HG03066 (cell line): ENCODE measurements around the gene SPINK6.

Experiments
- ATAC-seq: cut with Tn5 transposase; IDR thresholded peaks from one replicate; pipeline ENCODE4 v1.9.1; 2021; ENCODE audit warnings: low read depth; ENCODE audit not compliant: unreplicated experiment

The SPINK6 gene

DNA sequence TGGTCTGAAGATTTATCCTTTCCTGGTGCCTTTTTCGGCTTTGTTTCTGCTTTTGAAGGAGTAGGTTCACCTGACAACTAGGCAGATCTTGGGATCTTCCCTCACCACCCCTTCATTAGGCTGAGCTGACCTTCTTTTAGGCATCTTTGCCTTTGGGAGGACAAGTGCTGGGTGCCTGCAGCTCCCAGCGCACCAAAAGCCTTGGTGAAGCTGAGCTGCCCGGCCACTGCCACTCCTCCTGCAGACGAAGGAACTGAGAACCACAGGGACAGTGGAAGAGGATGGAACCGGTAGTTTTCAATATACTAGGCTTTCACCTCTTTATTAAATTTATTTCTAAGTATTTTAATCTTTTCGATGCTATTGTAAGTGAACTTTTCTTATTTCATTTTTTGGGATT lies 18.7 kb downstream of the SPINK6 start:
- ATAC-seq, result no peak

DNA sequence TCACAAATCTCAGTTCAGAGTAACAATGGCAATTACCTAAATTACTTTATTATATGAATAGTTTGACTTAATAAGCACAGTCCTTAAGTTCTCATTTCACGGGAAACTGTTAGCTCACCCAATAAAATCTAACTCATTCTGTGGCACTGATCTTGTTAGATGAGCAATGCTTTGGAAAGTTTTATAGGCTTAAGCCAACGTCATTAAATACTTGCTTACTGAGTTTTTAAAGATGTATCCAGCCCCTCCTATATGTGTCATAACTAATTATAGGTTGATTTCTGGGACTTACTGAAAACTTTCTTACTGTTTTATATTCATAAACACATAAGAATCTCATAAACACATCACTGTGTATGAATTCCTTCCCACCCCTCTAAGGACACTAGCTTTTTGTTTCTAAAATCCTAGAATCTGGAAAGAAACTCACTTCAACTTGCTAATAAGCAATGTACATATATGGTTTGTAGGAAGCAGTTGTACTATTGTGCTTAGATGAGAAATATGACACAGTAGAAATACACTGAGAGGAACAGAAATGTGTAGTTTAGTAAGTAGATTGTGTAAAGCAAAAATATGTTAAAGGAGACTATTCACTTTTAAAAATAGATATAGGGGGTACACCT lies 21.4 kb downstream of the SPINK6 start:
- no peak for ATAC-seq

DNA sequence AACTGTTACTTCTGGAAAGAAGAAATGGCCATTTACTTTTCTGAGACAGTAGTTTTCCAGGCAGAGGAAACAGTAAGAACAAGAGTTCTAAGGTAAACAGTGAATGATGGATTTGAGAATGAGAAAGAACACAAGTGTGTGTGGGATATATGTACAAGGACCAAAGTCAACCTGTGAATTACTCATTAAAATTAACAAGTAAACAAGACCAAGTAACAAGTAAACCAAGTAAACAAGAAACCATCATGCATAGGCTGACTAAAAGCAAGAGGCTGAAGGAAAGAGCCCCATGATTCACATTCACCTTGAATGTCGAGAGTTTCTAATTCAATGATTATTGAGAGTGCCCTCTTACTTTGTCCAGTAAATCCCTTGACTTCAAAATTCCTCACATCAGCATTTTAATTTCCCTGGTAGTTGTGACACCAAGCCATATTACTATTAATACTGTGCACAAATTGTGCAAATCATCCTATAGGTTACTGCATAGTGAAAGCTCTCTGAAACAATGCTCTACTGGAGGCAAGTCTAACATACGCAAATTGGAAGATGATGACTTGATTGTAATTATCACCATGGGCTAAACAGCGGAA lies 25.6 kb downstream of the SPINK6 start:
- no peak for ATAC-seq

GRCh38 chr5:148229840-148230239 lies 27.0 kb downstream of the SPINK6 start:
- no peak for ATAC-seq

DNA sequence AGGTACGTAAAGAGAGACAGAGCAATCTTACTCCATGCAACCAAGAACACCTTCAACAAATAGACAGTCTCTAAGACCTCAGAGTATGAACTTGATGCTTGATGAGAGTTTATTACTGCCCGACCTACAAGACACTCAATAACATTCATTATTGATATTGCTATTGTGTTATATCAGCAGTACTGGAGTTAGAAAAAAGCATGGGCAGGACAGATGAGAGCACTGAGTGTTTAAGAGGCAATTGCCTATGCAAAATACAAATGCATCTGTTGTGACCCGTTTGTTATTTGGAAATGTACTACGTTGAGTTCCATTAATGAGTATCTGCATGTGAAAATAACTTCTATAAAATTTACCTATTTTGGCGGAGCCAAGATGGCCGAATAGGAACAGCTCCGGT lies 27.4 kb downstream of the SPINK6 start:
- ATAC-seq, result no peak

DNA sequence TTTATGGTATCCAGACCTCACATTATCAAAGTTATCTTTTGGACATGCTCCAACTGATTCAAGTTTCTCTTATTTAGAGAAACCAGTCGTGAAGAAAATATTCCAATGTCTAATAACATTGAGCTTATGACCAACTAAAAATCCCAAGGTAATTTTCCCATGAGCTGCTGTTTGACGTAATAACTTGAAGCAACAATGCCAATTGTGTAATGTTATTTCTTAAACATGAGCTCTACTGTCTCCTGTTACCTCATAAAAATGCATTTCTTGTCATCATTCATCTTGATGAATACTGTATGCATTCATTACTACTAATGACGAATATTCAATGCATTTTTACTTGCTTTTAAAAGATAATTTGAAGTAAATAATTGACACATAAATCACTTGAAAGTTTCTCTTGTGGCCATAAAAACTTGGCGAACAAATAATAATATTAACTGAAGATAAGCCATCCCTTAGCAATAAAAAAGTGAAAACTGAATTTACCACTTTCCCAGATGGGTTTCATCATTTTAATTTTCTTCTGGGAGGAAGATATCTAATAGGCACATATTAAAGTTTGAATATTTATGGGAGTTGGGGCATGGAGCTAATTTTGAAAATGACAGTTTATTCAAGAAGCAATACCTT lies 35.1 kb downstream of the SPINK6 start:
- ATAC-seq, result no peak

DNA sequence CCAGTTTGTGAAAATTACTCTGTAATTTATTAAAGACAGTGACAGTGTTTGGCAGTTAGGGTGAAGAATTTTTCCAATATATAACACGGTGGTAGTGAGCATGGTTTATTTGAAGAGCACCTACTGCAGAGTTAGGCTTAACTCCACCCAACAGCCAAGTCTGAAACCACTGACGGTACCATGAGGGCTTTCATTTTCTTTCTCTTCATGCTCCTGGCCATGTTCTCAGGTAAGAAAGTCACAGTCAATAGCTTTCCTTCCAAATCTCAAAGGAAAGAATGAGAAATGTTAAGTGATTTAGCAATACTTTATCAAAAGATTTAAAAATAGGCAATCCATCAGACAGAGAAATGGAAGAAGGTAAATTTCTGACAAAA lies 35.6 kb downstream of the SPINK6 start, which contains the start of gene MARCOL:
TSS of gene MARCOL (plus strand) at position 108 of the 377 bp plus-strand sequence. CDS start at position 181, 73 bp downstream.
- ATAC-seq, result no peak

DNA sequence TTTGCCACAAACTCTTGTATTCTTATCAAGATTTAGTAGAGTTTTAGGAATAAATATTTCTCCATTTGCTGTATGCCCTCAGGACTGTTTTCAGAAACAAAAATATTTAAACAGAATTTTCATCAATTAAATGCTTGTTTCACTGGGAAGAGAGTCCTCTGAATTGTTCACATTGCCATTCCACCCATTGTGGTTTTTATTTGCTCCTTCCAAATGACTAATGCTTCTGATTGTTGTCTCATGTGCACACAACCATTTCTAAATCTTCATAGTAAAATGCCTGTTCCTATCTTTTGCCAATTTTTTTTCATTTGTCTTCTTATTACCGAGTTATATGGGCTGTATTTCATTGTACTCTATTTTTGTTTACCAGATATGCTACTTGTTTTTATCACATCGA lies 46.1 kb downstream of the SPINK6 start:
- no peak for ATAC-seq

GRCh38 chr5:148255456-148255855 lies 52.6 kb downstream of the SPINK6 start:
- ATAC-seq, result no peak

DNA sequence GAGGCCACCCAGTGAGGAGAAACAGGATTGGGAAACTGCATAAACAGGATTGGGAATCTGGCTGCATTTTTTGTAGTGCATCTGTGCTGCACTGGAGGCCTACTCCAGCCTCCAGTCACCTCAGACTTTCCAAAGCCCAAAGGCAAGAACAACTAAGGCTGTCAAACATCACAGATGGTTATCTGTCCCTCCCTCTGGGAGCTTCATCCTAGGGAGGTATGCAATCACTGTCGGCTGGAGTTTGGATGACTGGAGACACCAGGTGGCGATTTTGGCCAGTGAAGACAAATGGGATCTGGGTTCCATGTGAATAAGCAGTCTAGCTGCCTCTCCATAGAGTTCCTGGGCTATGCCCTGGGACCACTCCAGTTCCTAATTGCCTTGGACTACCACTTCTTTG lies 56.4 kb downstream of the SPINK6 start:
- no peak for ATAC-seq

DNA sequence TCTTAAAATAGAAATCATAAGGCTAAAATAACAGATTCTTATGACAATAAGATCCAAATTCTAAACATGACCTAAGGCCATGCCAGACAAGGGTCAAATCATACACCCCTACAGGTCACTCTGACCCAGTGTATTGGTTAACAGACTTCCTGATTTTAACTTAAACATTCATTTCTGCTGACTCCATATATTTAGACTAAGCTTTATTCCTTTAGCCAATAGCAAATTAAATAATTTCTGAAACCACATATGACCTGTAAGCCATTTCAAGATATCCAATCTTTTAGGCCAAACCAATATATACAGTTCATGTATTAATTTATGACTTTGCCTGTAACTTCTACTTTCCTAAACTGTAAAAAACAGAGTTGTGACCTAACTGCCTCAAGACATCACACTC lies 58.4 kb downstream of the SPINK6 start:
- no peak for ATAC-seq
